Smooth muscle cell (in vitro differentiated cells): ENCODE data around the gene RBM12. TPM values are rescaled to one million over a fixed set of nuclear protein-coding genes. Genes with fewer than 3 reads are reported as not detected.
"Not testable (repeated sequence)": the region's sequence is repeated elsewhere in the genome, so short reads cannot be mapped to it uniquely, and the experiment has no call there.

Source experiments
- DNase-seq: peaks from one replicate; lab custom pipeline; 2025; ENCODE audit not compliant: unreplicated experiment; lab: John Stamatoyannopoulos, UW
- H2AFZ ChIP-seq: fragments of 200-600 bp; sonication (generic); 2 replicates; pipeline ENCODE4 v1.6.0; 2016; ENCODE audit warnings: antibody characterized with exemption, low read depth, mild to moderate bottlenecking
- H3F3A ChIP-seq: fragments of 200-600 bp; sonication (generic); 2 replicates; pipeline ENCODE4 v1.6.0; 2017; ENCODE audit warnings: antibody characterized with exemption, low read depth
- H3K27ac ChIP-seq: fragments of 200-600 bp; sonication (generic); 2 replicates; pipeline ENCODE4 v1.5.1; 2016; ENCODE audit warnings: low read depth, mild to moderate bottlenecking
- H3K27me3 ChIP-seq: fragments of 200-600 bp; sonication (generic); 2 replicates; pipeline ENCODE4 v1.6.1; 2016; ENCODE audit warnings: low read depth, mild to moderate bottlenecking
- H3K36me3 ChIP-seq: fragments of 200-600 bp; sonication (generic); 2 replicates; pipeline ENCODE4 v1.5.1; 2016; ENCODE audit warnings: low read depth
- H3K4me1 ChIP-seq: fragments of 200-600 bp; sonication (generic); 2 replicates; pipeline ENCODE4 v1.5.1; 2016; ENCODE audit warnings: low read depth
- H3K4me2 ChIP-seq: fragments of 200-600 bp; sonication (generic); 2 replicates; pipeline ENCODE4 v1.6.0; 2016; ENCODE audit warnings: mild to moderate bottlenecking
- H3K4me3 ChIP-seq: fragments of 200-600 bp; sonication (generic); 2 replicates; pipeline ENCODE4 v1.5.1; 2016; ENCODE audit warnings: mild to moderate bottlenecking
- H3K79me2 ChIP-seq: fragments of 200-600 bp; sonication (generic); 2 replicates; pipeline ENCODE4 v1.6.0; 2016; ENCODE audit warnings: low read depth, mild to moderate bottlenecking
- H3K9ac ChIP-seq: fragments of 200-600 bp; sonication (generic); 2 replicates; pipeline ENCODE4 v1.6.0; 2016; ENCODE audit warnings: low read depth
- H3K9me3 ChIP-seq: fragments of 200-600 bp; sonication (generic); replicated peaks from 2 replicates; pipeline ENCODE4 v1.5.1; 2016; ENCODE audit warnings: low read depth
- H4K20me1 ChIP-seq: fragments of 200-600 bp; sonication (generic); 2 replicates; pipeline ENCODE4 v1.6.0; 2016; ENCODE audit warnings: low read depth
- CTCF ChIP-seq: fragments of 200-600 bp; sonication (generic); IDR thresholded peaks from 2 replicates; pipeline ENCODE4 v1.5.1; 2017; ENCODE audit warnings: borderline replicate concordance, mild to moderate bottlenecking, antibody characterized with exemption; ENCODE audit not compliant: insufficient read depth, poor library complexity, severe bottlenecking
- WGBS: methylation state at CpG from one replicate; pipeline ENCODE4 v1.1.7; 2016; ENCODE audit warnings: low lambda C conversion rate; 5-methylcytosine and 5-hydroxymethylcytosine counted together
- polyA plus RNA-seq: library from polyadenylated mRNA; unstranded; fragments of >200 nt; fragmentation: Nextera tagmentation; extraction: Ambion mirVana; gene quantifications from 2 replicates; pipeline ENCODE4 v1.2.1, GENCODE V29; 2016
- total RNA-seq: library from RNA; depleted of rRNA; stranded (reverse); fragments of >200 nt; gene quantifications from 2 replicates; pipeline ENCODE4 v1.2.3, GENCODE V29; 2014

RBM12 gene
- 34.0 and 44.2 TPM in 2 replicates for total RNA-seq
- 11.5 and 14.5 TPM in 2 replicates for polyA plus RNA-seq

GRCh38 chr20:35664466-35665206 lies at the start of gene RBM12, which contains the start of gene CPNE1:
Gene RBM12, minus strand, starts transcription at chr20:35664900. Its CDS starts 9,578 bp downstream, at chr20:35655322.
Gene CPNE1, minus strand, starts transcription at chr20:35664900. Its CDS starts 31,977 bp downstream, at chr20:35632923.
- Histone ChIP-seq H3K27ac (peak within 1 kb of the TSS; percentile 93), H2AFZ (peak within 1 kb of the TSS; percentile 57), H4K20me1 (peaks cover 45% of the 10 kb centered on the region), H3F3A (no peaks in the 10 kb centered on the region), H3K9ac (peak within 1 kb of the TSS; percentile 97), H3K9me3 (no peaks in the 10 kb centered on the region), H3K27me3 (no peaks in the 10 kb centered on the region), H3K4me3 (peak within 1 kb of the TSS; percentile 80), H3K36me3 (no peaks in the 10 kb centered on the region), H3K4me2 (peak within 1 kb of the TSS; percentile 95), H3K79me2 (peaks cover 51% of the 10 kb centered on the region), H3K4me1 (peaks cover 37% of the 10 kb centered on the region)
- WGBS: under 1% methylated on average over 57 of the region's 61 CpGs
- no peak for TF ChIP-seq CTCF
- DNase-seq: peak; percentile 80

GRCh38 chr20:35714127-35714526 lies 49.4 kb upstream of the RBM12 start:
- no peak overlapping the region for H3K4me3 ChIP-seq
- WGBS: 91% methylated on average over 4 of the region's 4 CpGs
- no peaks in the 10 kb centered on the region for H3K9me3 ChIP-seq
- peaks cover 100% of the 10 kb centered on the region for H4K20me1 ChIP-seq
- H3K9ac ChIP-seq: no peak overlapping the region
- no peak for TF ChIP-seq CTCF
- DNase-seq: no peak
- peaks cover 69% of the 10 kb centered on the region for H3F3A ChIP-seq
- H3K4me2 ChIP-seq: no peak overlapping the region
- no peak overlapping the region for H2AFZ ChIP-seq
- peak overlapping the region; percentile 1 for H3K27ac ChIP-seq
- H3K79me2 ChIP-seq: peaks cover 99% of the 10 kb centered on the region
- H3K4me1 ChIP-seq: no peaks in the 10 kb centered on the region
- peaks cover 62% of the 10 kb centered on the region for H3K36me3 ChIP-seq
- no peaks in the 10 kb centered on the region for H3K27me3 ChIP-seq

- H3K4me1 ChIP-seq, H3K27me3 ChIP-seq, H3K4me3 ChIP-seq, H2AFZ ChIP-seq, DNase-seq, H3K9ac ChIP-seq, H3K9me3 ChIP-seq, H3K4me2 ChIP-seq: not testable (repeated sequence)
- WGBS: 95% methylated on average over 9 of the region's 9 CpGs
- peaks cover 69% of the 10 kb centered on the region for H3F3A ChIP-seq
- H4K20me1 ChIP-seq: peaks cover 100% of the 10 kb centered on the region
- H3K36me3 ChIP-seq: peaks cover 69% of the 10 kb centered on the region
- peaks cover 99% of the 10 kb centered on the region for H3K79me2 ChIP-seq
- H3K27ac ChIP-seq: peak overlapping the region; percentile 9
Observed at GRCh38 chr20:35713120-35713519, 48.4 kb upstream of the RBM12 start.

GRCh38 chr20:35711588-35712209 lies 47.0 kb upstream of the RBM12 start:
- Histone ChIP-seq H3K27me3 (no peaks in the 10 kb centered on the region), H3F3A (peaks cover 73% of the 10 kb centered on the region), H3K9me3 (no peaks in the 10 kb centered on the region), H4K20me1 (peaks cover 100% of the 10 kb centered on the region), H3K4me2 (no peak overlapping the region), H3K4me3 (no peak overlapping the region), H3K79me2 (peaks cover 97% of the 10 kb centered on the region), H3K9ac (no peak overlapping the region), H3K36me3 (peaks cover 58% of the 10 kb centered on the region), H3K4me1 (no peaks in the 10 kb centered on the region), H2AFZ (no peak overlapping the region), H3K27ac (peak overlapping the region; percentile 47)
- no peak for TF ChIP-seq CTCF
- no peak for DNase-seq
- 92% methylated on average over 6 of the region's 6 CpGs for WGBS
